KMS-11 (cell line): Measurements from ENCODE around the gene SYNGR4.

Source experiments
- H2AFZ ChIP-seq: fragments of 200-600 bp; sonication (generic); 2 replicates; pipeline ENCODE4 v1.6.1; 2016; ENCODE audit warnings: antibody characterized with exemption, mixed run types, low read depth
- H3K27ac ChIP-seq: fragments of 200-600 bp; sonication (generic); 2 replicates; pipeline ENCODE4 v1.6.1; 2016; ENCODE audit warnings: mild to moderate bottlenecking, mixed run types
- H3K27me3 ChIP-seq: fragments of 200-600 bp; sonication (generic); 2 replicates; pipeline ENCODE4 v1.6.1; 2017; ENCODE audit warnings: mild to moderate bottlenecking, low read depth, mixed run types, moderate library complexity; ENCODE audit not compliant: insufficient read depth
- H3K36me3 ChIP-seq: fragments of 200-600 bp; sonication (generic); 2 replicates; pipeline ENCODE4 v1.6.1; 2017; ENCODE audit warnings: mild to moderate bottlenecking, mixed run types; ENCODE audit not compliant: insufficient read depth
- H3K4me1 ChIP-seq: fragments of 200-600 bp; sonication (generic); 2 replicates; pipeline ENCODE4 v1.6.1; 2016; ENCODE audit warnings: mild to moderate bottlenecking, low read depth, mixed run types; ENCODE audit not compliant: poor library complexity, severe bottlenecking
- H3K4me2 ChIP-seq: fragments of 200-600 bp; sonication (generic); 2 replicates; pipeline ENCODE4 v1.7.0; 2016; ENCODE audit warnings: mild to moderate bottlenecking, mixed run types
- H3K4me3 ChIP-seq: fragments of 200-600 bp; sonication (generic); IDR thresholded peaks from 2 replicates; pipeline ENCODE4 v1.6.1; 2017; ENCODE audit warnings: low read depth, low read length, mixed read lengths; ENCODE audit not compliant: insufficient read depth
- H3K79me2 ChIP-seq: fragments of 200-600 bp; sonication (generic); 2 replicates; pipeline ENCODE4 v1.6.1; 2016; ENCODE audit warnings: low read depth, mixed run types; ENCODE audit not compliant: insufficient read depth
- H3K9ac ChIP-seq: fragments of 200-600 bp; sonication (generic); 2 replicates; pipeline ENCODE4 v1.6.1; 2016; ENCODE audit warnings: mild to moderate bottlenecking, mixed run types
- H4K20me1 ChIP-seq: fragments of 200-600 bp; sonication (generic); 2 replicates; pipeline ENCODE4 v1.6.1; 2016; ENCODE audit warnings: mild to moderate bottlenecking, mixed run types; ENCODE audit not compliant: insufficient read depth
- CTCF ChIP-seq: fragments of 200-600 bp; sonication (generic); conservative IDR thresholded peaks from 2 replicates; pipeline ENCODE4 v1.6.1; 2017; ENCODE audit warnings: low read depth, mild to moderate bottlenecking, antibody characterized with exemption, low read length, moderate library complexity, mixed read lengths

SYNGR4 gene

GRCh38 chr19:48340995-48341394, 23.2 kb upstream of the SYNGR4 start:
- H3K4me3 ChIP-seq, result no peak overlapping the region
- H3K27ac ChIP-seq, result no peak overlapping the region
- no peak overlapping the region for H3K4me2 ChIP-seq
- H2AFZ ChIP-seq, result no peak overlapping the region
- no peaks in the 10 kb centered on the region for H4K20me1 ChIP-seq
- H3K4me1 ChIP-seq, result no peaks in the 10 kb centered on the region
- H3K36me3 ChIP-seq, result no peaks in the 10 kb centered on the region
- H3K27me3 ChIP-seq, result no peaks in the 10 kb centered on the region
- H3K9ac ChIP-seq, result no peak overlapping the region
- H3K79me2 ChIP-seq, result no peaks in the 10 kb centered on the region
- TF ChIP-seq CTCF, result no peak

DNA sequence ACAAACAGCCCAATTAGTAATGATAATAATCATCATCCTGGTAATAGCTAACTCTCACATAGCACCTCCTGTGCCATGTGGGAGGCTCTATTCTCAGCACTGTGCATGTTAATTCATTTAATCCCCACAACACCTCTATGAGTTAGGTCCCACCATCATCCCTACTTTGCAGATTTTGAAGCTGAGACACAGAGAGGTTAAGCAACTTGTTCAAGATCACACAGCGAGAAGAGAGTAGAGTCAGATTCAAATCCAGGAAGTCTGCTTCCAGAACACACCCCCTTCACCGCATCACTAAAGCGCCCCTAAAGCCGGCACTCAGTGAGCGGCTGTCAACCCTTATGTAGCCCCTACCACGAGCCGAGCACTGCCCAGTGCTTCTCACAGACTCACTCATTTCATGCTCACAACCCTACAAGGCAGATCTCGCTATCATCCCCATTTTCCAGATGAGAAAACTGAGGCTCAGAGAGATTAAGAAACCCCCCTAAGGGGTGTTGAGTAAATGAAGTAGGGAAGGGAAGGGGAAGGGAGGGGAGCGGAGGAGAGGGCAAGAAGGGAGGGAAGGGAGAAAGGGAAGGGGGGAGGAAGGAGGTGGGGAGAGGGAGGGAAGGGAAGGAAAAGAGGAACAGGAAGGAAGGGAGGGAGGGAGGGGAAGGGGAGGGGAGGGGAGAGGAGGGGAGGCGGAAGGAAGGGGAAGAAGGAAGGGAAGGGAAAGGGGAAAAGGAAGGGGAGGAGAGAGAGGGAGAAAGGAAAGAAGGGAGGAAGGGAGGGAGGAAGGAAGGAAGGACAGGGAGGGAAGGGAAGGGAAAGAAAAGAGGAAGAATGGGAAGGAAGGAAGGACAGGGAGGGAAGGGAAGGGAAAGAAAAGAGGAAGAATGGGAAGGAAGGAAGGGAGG, 22.4 kb upstream of the SYNGR4 start:
- no peaks in the 10 kb centered on the region for H3K79me2 ChIP-seq
- H4K20me1 ChIP-seq, result no peaks in the 10 kb centered on the region
- no peaks in the 10 kb centered on the region for H3K36me3 ChIP-seq
- no peaks in the 10 kb centered on the region for H3K4me1 ChIP-seq
- no peak overlapping the region for H3K9ac ChIP-seq
- H3K27ac ChIP-seq, result no peak overlapping the region
- H3K4me3 ChIP-seq, result no peak overlapping the region
- H2AFZ ChIP-seq, result no peak overlapping the region
- no peaks in the 10 kb centered on the region for H3K27me3 ChIP-seq
- no peak for TF ChIP-seq CTCF
- no peak overlapping the region for H3K4me2 ChIP-seq

DNA sequence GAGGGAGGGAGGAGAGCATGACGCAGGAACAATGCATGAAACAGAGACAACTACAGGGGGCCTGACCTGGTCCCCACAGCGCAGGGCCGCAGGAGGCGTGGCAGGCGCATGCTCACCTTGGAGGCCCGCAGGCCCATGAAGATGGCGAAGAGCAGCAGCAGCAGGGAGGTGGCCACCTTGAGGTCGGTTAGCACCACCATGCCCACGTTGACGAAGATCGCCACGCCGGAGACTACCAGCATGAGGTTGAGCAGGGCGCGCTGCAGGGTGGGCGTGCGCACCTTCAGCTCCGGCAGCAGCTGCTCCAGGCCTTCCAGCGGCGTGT, 21.8 kb upstream of the SYNGR4 start:
- Histone ChIP-seq H3K79me2 (no peaks in the 10 kb centered on the region), H4K20me1 (no peaks in the 10 kb centered on the region), H3K27me3 (no peaks in the 10 kb centered on the region), H3K4me3 (no peak overlapping the region), H3K4me1 (no peaks in the 10 kb centered on the region), H3K27ac (no peak overlapping the region), H2AFZ (no peak overlapping the region), H3K4me2 (no peak overlapping the region), H3K36me3 (no peaks in the 10 kb centered on the region), H3K9ac (no peak overlapping the region)
- no peak for TF ChIP-seq CTCF

DNA sequence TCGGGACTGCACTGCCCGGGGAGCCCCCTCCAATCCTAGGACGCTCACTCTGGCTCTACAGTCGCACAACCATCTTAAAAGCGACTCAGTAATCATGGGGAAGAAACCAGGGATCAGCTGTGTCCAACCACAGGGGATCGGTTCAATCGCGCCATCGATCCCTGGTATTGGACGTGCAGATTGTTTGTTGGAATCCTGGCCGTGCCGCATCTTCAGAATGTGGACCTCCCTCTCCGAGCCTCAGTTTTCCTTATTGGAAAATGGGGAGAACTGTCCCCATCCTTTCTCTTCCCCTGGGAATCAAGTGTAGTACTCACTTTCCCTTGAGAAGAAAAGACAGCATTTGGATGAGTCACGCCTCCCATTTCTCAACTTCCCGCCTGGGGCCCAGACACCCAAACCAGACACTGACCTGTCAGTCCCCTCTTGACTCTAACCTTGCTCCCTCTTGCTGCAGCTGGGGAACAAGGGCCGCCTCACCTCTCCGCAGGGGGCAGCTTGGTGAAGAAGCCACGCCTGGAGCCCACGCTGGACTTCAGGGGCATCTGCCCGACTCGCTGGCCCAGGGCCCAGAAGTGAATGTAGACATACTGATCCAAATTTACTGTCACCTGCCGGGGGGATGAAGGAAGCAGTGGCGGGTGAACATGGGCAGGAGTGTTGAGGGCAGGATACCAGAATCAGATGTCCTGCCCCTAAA, 21.2 kb upstream of the SYNGR4 start:
- Histone ChIP-seq H4K20me1 (no peaks in the 10 kb centered on the region), H3K27me3 (no peaks in the 10 kb centered on the region), H3K9ac (no peak overlapping the region), H3K4me1 (no peaks in the 10 kb centered on the region), H3K4me3 (no peak overlapping the region), H3K79me2 (no peaks in the 10 kb centered on the region), H3K27ac (no peak overlapping the region), H3K36me3 (no peaks in the 10 kb centered on the region), H2AFZ (no peak overlapping the region), H3K4me2 (no peak overlapping the region)
- no peak for TF ChIP-seq CTCF
